Raji (cell line): Measurements from ENCODE around the gene PLA2G4A.

Experiments used
- POLR2A ChIP-seq: IDR thresholded peaks from 2 replicates; pipeline ENCODE4 v1.6.1; 2011; ENCODE audit warnings: low read depth, low read length, control low read depth; ENCODE audit not compliant: insufficient read depth

The PLA2G4A gene

GRCh38 chr1:187034501-187034900 is 205.8 kb downstream of the PLA2G4A start:
- TF ChIP-seq POLR2A, result no peak

DNA sequence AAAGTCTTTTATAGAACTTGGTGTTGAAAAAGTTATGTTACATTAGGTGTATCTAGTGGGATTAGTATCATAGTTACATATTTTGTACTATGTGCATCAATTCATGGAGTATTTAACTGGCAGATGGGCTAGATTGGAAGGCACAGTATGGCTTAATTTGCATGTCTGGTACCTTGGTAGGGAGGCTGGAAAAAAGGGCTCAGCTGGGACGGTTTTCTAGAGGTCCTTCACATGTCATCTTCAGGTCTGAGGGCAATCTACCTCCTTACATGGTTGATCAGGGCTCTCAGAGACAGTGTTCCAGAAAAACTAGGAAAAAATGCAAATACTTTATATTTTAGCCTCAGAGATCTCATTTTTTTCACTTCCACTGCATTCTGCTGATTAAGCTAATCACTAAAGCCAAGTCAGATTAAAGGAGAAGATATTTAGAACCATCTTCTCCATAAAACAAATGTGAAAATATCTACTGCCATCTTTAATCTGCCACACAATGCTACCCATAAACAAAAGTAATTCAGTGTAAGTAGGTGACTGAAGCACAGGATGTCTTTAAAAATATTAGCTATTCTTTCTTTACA is 209.3 kb downstream of the PLA2G4A start:
- TF ChIP-seq POLR2A, result no peak
